ENCODE results near the gene CHRM2. TPM values are rescaled to one million over a fixed set of nuclear protein-coding genes. Genes with fewer than 3 reads are reported as not detected.

The CHRM2 gene
- total RNA-seq, 3 donors from 2014 or later: not detected

DNA sequence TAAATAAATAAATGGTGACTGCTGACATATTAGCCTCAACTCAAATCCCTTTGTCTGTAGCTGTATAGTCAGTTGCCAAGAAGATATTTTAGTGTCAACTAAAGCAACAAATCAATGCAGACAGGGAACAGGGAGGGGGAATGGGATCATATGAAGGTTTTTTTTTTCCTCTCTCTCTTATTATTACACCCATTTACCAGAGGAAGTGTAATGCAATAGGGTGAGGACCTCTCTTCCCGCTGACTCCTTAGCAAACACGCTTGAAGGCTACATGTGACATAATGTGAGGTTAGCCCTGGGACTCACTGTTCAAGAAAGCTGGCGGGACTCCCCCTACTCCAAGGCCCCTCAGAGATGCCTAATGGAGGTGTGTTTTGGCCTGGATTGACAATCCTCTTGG is 88.2 kb downstream of the CHRM2 start:
- Histone ChIP-seq H3K27ac (no peak overlapping the region), H3K27me3 (no peaks in the 10 kb centered on the region), H3K4me1 (no peaks in the 10 kb centered on the region), H3K36me3 (no peaks in the 10 kb centered on the region), H3K4me3 (no peak overlapping the region), H3K9me3 (no peaks in the 10 kb centered on the region)
- no peak for DNase-seq (ENCODE audit: low spot score in 2 of 2)
- intact Hi-C loops (cut with DNase I; ENCODE audit: low total_unique reads): no loop called here
- TF ChIP-seq POLR2AphosphoS5 (IDR thresholded peaks at IDR 0.05) (no peak), POLR2A (IDR thresholded peaks at IDR 0.05) (no peak)
- TF ChIP-seq, protein P1, sequence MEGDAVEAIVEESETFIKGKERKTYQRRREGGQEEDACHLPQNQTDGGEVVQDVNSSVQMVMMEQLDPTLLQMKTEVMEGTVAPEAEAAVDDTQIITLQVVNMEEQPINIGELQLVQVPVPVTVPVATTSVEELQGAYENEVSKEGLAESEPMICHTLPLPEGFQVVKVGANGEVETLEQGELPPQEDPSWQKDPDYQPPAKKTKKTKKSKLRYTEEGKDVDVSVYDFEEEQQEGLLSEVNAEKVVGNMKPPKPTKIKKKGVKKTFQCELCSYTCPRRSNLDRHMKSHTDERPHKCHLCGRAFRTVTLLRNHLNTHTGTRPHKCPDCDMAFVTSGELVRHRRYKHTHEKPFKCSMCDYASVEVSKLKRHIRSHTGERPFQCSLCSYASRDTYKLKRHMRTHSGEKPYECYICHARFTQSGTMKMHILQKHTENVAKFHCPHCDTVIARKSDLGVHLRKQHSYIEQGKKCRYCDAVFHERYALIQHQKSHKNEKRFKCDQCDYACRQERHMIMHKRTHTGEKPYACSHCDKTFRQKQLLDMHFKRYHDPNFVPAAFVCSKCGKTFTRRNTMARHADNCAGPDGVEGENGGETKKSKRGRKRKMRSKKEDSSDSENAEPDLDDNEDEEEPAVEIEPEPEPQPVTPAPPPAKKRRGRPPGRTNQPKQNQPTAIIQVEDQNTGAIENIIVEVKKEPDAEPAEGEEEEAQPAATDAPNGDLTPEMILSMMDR (IDR thresholded peaks at IDR 0.05): no peak

DNA sequence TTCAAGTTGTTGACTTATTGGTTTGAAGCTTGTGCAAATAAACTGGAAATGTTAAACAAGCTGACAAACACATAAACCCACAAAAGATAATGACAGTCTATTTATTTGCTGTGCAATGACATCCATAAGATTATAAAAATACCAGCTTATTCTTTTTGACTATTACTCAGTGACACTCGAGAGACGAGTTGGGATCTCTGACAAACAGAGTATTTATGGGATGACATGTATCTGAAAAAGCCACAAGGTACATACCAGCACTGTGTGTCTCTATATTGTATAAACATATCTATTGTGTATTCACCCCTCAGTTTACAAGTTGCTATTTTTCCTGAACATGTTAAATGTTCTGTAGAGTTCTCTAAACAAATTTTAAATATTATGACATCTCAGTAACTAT is 88.9 kb downstream of the CHRM2 start:
- intact Hi-C loops (cut with DNase I; ENCODE audit: low total_unique reads): no loop called here
- H3K9me3 ChIP-seq: no peaks in the 10 kb centered on the region
- no peaks in the 10 kb centered on the region for H3K4me1 ChIP-seq
- no peaks in the 10 kb centered on the region for H3K27me3 ChIP-seq
- no peak overlapping the region for H3K27ac ChIP-seq
- no peaks in the 10 kb centered on the region for H3K36me3 ChIP-seq
- TF ChIP-seq, protein P1 (IDR thresholded peaks at IDR 0.05): no peak
- no peak for TF ChIP-seq POLR2A (IDR thresholded peaks at IDR 0.05)
- no peak for TF ChIP-seq POLR2AphosphoS5 (IDR thresholded peaks at IDR 0.05)
- no peak overlapping the region for H3K4me3 ChIP-seq
- DNase-seq (ENCODE audit: low spot score in 2 of 2): no peak

- no peaks in the 10 kb centered on the region for H3K27me3 ChIP-seq
- no peak overlapping the region for H3K4me3 ChIP-seq
- no peaks in the 10 kb centered on the region for H3K36me3 ChIP-seq
- TF ChIP-seq POLR2A (IDR thresholded peaks at IDR 0.05) (no peak), POLR2AphosphoS5 (IDR thresholded peaks at IDR 0.05) (no peak)
- TF ChIP-seq, protein P1 (IDR thresholded peaks at IDR 0.05): no peak
- H3K4me1 ChIP-seq: no peaks in the 10 kb centered on the region
- H3K9me3 ChIP-seq: no peaks in the 10 kb centered on the region
- intact Hi-C loops (cut with DNase I; ENCODE audit: low total_unique reads): no loop called here
- no peak overlapping the region for H3K27ac ChIP-seq
- DNase-seq (ENCODE audit: low spot score in 2 of 2): no peak
Observed at GRCh38 chr7:136958016-136958415, 89.6 kb downstream of the CHRM2 start.

- DNase-seq (ENCODE audit: low spot score in 2 of 2): no peak
- no peak overlapping the region for H3K27ac ChIP-seq
- no peaks in the 10 kb centered on the region for H3K27me3 ChIP-seq
- H3K4me3 ChIP-seq: no peak overlapping the region
- H3K4me1 ChIP-seq: no peaks in the 10 kb centered on the region
- TF ChIP-seq, protein P1 (IDR thresholded peaks at IDR 0.05): no peak
- TF ChIP-seq POLR2A (IDR thresholded peaks at IDR 0.05): no peak
- TF ChIP-seq POLR2AphosphoS5 (IDR thresholded peaks at IDR 0.05): no peak
- H3K36me3 ChIP-seq: no peaks in the 10 kb centered on the region
- intact Hi-C loops (cut with DNase I; ENCODE audit: low total_unique reads): no loop called here
- no peaks in the 10 kb centered on the region for H3K9me3 ChIP-seq
Observed at GRCh38 chr7:136964347-136964746, 95.9 kb downstream of the CHRM2 start.

DNA sequence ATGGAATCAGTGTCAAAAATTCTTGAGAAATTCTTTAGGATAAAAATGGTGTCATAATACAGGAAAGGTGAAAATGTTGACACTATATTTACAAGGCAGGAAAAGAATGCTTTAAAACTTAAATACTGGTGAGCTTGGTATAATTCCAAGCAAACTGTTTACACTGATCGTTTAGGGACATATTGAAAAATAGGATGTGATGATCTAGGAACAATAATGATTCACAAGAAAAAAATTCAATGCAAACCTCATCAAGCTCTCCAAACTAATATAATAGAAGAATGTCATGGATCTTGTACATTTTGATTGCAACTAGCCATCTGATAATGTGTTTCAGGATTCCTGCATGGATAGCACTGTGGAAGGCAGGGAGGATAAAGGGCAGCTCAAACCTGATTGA is 98.4 kb downstream of the CHRM2 start:
- intact Hi-C loops (cut with DNase I; ENCODE audit: low total_unique reads): no loop called here
- H3K36me3 ChIP-seq: no peaks in the 10 kb centered on the region
- H3K9me3 ChIP-seq: no peaks in the 10 kb centered on the region
- no peak for DNase-seq (ENCODE audit: low spot score in 2 of 2)
- no peaks in the 10 kb centered on the region for H3K4me1 ChIP-seq
- H3K27me3 ChIP-seq: no peaks in the 10 kb centered on the region
- H3K27ac ChIP-seq: no peak overlapping the region
- TF ChIP-seq, protein P1 (IDR thresholded peaks at IDR 0.05): no peak
- no peak for TF ChIP-seq POLR2AphosphoS5 (IDR thresholded peaks at IDR 0.05)
- no peak for TF ChIP-seq POLR2A (IDR thresholded peaks at IDR 0.05)
- H3K4me3 ChIP-seq: no peak overlapping the region
